Measurements from ENCODE around the gene TMEM91. TPM values are rescaled to one million over a fixed set of nuclear protein-coding genes. Genes with fewer than 3 reads are reported as not detected.

TMEM91 gene
- total and polyA plus RNA-seq, 2 donors (not counting 1 experiment from before 2014, with no cell fraction given): 3.7 to 9.7 TPM

DNA sequence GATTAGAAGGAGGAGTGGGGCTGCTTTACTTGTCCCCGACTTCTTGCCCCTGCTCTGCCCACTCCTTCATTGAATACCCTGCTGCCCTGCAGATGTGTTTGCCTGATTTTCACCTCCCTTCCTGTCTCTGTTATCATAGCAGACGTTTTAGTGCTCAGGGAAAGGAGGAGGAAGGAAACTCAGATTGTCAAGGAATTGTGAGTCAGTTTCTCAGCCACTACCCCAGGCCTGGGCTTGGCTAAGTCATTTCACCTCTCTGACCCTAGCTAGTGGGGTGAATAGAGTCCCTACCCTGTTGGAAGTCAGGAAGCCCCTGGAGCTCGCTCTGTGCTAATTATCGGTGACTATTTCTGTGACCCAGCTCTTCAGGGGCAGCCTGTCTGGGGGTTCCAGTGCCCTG, 25.1 kb downstream of the TMEM91 start:
- H4K20me1 ChIP-seq (ENCODE audit: control insufficient read depth, extremely low read depth, insufficient read depth, low read length): no peaks in the 10 kb centered on the region
- H3K4me2 ChIP-seq (ENCODE audit: extremely low read depth, insufficient read depth, low read length): no peak overlapping the region
- no peak for TF ChIP-seq EZH2 (IDR thresholded peaks at IDR 0.05; ENCODE audit: low read length, missing control alignments)
- TF ChIP-seq, protein P1, sequence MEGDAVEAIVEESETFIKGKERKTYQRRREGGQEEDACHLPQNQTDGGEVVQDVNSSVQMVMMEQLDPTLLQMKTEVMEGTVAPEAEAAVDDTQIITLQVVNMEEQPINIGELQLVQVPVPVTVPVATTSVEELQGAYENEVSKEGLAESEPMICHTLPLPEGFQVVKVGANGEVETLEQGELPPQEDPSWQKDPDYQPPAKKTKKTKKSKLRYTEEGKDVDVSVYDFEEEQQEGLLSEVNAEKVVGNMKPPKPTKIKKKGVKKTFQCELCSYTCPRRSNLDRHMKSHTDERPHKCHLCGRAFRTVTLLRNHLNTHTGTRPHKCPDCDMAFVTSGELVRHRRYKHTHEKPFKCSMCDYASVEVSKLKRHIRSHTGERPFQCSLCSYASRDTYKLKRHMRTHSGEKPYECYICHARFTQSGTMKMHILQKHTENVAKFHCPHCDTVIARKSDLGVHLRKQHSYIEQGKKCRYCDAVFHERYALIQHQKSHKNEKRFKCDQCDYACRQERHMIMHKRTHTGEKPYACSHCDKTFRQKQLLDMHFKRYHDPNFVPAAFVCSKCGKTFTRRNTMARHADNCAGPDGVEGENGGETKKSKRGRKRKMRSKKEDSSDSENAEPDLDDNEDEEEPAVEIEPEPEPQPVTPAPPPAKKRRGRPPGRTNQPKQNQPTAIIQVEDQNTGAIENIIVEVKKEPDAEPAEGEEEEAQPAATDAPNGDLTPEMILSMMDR (conservative IDR thresholded peaks at IDR 0.05 in 1 of 2, IDR thresholded peaks at IDR 0.05 in 1 of 2; ENCODE audit: low read depth in 1 of 2, low read length in 2 of 2): no peak
- H3K4me1 ChIP-seq (ENCODE audit: control insufficient read depth, extremely low read depth, insufficient read depth, low read length): peaks cover 4% of the 10 kb centered on the region
- no peak overlapping the region for H3K9ac ChIP-seq (ENCODE audit: insufficient read depth, low read length)
- no peak for DNase-seq (ENCODE audit: low read depth in 2 of 2)
- H3K27me3 ChIP-seq (ENCODE audit: control insufficient read depth, insufficient read depth, low read length): no peaks in the 10 kb centered on the region
- no peak overlapping the region for H3K27ac ChIP-seq (ENCODE audit: insufficient read depth, low read length)
- no peaks in the 10 kb centered on the region for H3K9me3 ChIP-seq (ENCODE audit: control insufficient read depth, insufficient read depth, low read depth, low read length)
- H3K36me3 ChIP-seq (ENCODE audit: control insufficient read depth, insufficient read depth, low read length): no peaks in the 10 kb centered on the region
- no peak overlapping the region for H3K4me3 ChIP-seq (replicated peaks in 1 of 4; ENCODE audit: control extremely low read depth in 1 of 4, insufficient read depth in 1 of 4, low read depth in 3 of 4, low read length in 4 of 4)
- H2AFZ ChIP-seq (ENCODE audit: low read length): no peak overlapping the region
- H3K79me2 ChIP-seq (ENCODE audit: control insufficient read depth, insufficient read depth, low read length): peaks cover 7% of the 10 kb centered on the region

DNA sequence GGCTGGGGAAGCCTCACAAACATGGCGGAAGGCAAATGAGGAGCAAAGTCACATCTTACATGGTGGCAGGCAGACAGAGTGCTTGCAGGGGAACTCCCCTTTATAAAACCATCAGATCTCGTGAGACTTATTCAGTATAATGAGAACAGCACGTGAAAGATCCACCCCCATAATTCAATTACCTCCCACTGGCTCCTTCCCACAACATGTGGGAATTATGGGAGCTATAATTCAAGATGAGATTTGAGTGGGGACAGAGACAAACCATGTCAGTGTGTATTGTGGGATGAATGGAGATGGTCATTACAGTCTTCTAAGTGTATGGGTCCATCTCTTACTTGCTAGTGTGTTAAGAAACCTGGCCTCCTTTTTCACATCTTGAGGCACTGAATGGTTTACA, 25.7 kb downstream of the TMEM91 start:
- H3K9me3 ChIP-seq (ENCODE audit: control insufficient read depth, insufficient read depth, low read depth, low read length): no peaks in the 10 kb centered on the region
- H3K27me3 ChIP-seq (ENCODE audit: control insufficient read depth, insufficient read depth, low read length): no peaks in the 10 kb centered on the region
- H3K79me2 ChIP-seq (ENCODE audit: control insufficient read depth, insufficient read depth, low read length): peaks cover 7% of the 10 kb centered on the region
- no peak overlapping the region for H3K4me2 ChIP-seq (ENCODE audit: extremely low read depth, insufficient read depth, low read length)
- no peak overlapping the region for H2AFZ ChIP-seq (ENCODE audit: low read length)
- H3K4me3 ChIP-seq (replicated peaks in 1 of 4; ENCODE audit: control extremely low read depth in 1 of 4, insufficient read depth in 1 of 4, low read depth in 3 of 4, low read length in 4 of 4): no peak overlapping the region
- H3K27ac ChIP-seq (ENCODE audit: insufficient read depth, low read length): no peak overlapping the region
- H3K36me3 ChIP-seq (ENCODE audit: control insufficient read depth, insufficient read depth, low read length): no peaks in the 10 kb centered on the region
- H3K9ac ChIP-seq (ENCODE audit: insufficient read depth, low read length): no peak overlapping the region
- no peak for DNase-seq (ENCODE audit: low read depth in 2 of 2)
- TF ChIP-seq EZH2 (IDR thresholded peaks at IDR 0.05; ENCODE audit: low read length, missing control alignments): no peak
- TF ChIP-seq, protein P1 (conservative IDR thresholded peaks at IDR 0.05 in 1 of 2, IDR thresholded peaks at IDR 0.05 in 1 of 2; ENCODE audit: low read depth in 1 of 2, low read length in 2 of 2): no peak
- H3K4me1 ChIP-seq (ENCODE audit: control insufficient read depth, extremely low read depth, insufficient read depth, low read length): peaks cover 4% of the 10 kb centered on the region
- no peaks in the 10 kb centered on the region for H4K20me1 ChIP-seq (ENCODE audit: control insufficient read depth, extremely low read depth, insufficient read depth, low read length)

DNA sequence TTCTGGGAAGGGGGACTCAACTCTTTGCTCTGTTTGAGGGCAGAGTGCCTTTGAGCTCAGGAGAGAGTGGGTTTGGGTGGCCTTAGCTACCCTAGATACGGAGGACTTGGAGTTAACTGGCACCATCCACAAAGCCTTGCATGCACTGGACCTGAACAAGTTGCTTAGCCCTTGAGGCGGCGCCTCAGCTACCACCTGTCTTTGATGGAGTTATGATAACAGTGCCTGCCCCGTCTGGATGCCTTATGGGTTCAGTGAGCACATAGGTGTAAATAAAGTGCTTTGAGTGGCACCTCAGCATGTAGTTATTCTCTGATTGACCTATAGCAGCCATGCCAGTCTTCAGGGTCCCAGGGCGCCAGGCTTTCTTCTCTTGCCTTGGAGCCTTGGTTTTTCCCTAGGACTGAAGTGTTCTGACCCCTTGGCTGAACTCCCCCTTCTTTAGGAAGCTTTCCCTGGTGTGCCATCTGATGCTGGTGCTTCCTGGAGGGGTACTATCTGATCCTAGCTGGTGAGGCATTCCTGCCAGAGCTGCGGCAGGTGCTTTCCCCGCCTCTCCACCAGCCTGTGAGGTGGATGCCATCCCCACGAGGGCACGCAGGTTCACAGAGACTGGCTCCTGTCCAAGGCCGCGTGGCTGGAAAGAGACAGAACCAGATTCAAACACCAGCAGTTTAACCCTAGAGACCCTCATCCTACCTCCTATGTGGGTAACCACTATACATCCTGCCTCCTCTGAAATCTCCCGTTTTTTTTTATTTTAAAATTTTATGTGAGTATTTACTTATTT, 27.0 kb downstream of the TMEM91 start:
- no peak overlapping the region for H3K4me3 ChIP-seq (replicated peaks in 1 of 4; ENCODE audit: control extremely low read depth in 1 of 4, insufficient read depth in 1 of 4, low read depth in 3 of 4, low read length in 4 of 4)
- TF ChIP-seq EZH2 (IDR thresholded peaks at IDR 0.05; ENCODE audit: low read length, missing control alignments): no peak
- H3K9me3 ChIP-seq (ENCODE audit: control insufficient read depth, insufficient read depth, low read depth, low read length): no peaks in the 10 kb centered on the region
- no peaks in the 10 kb centered on the region for H3K27me3 ChIP-seq (ENCODE audit: control insufficient read depth, insufficient read depth, low read length)
- H3K79me2 ChIP-seq (ENCODE audit: control insufficient read depth, insufficient read depth, low read length): peaks cover 3% of the 10 kb centered on the region
- peaks cover 3% of the 10 kb centered on the region for H3K4me1 ChIP-seq (ENCODE audit: control insufficient read depth, extremely low read depth, insufficient read depth, low read length)
- no peak overlapping the region for H3K9ac ChIP-seq (ENCODE audit: insufficient read depth, low read length)
- H3K27ac ChIP-seq (ENCODE audit: insufficient read depth, low read length): no peak overlapping the region
- no peaks in the 10 kb centered on the region for H4K20me1 ChIP-seq (ENCODE audit: control insufficient read depth, extremely low read depth, insufficient read depth, low read length)
- H3K36me3 ChIP-seq (ENCODE audit: control insufficient read depth, insufficient read depth, low read length): no peaks in the 10 kb centered on the region
- no peak overlapping the region for H2AFZ ChIP-seq (ENCODE audit: low read length)
- DNase-seq (ENCODE audit: low read depth in 2 of 2): no peak
- no peak overlapping the region for H3K4me2 ChIP-seq (ENCODE audit: extremely low read depth, insufficient read depth, low read length)

Measured in fibroblast of lung (primary cell).